K562 (cell line): Measurements from ENCODE around the gene HOATZ. TPM values are rescaled to one million over a fixed set of nuclear protein-coding genes. Genes with fewer than 3 reads are reported as not detected.

Source experiments
- ATAC-seq: fragments of 200-7000 bp; cut with Tn5 transposase; 3 replicates; pipeline ENCODE4 v1.9.1; 2020; ENCODE audit warnings: moderate library complexity
- BruUV-seq: library from RNA; stranded (reverse); fragments of 400-500 nt; replicated peaks from 2 replicates; lab custom pipeline; 2021; lab: Mats Ljungman, UMichigan
- CTCF ChIA-PET: fragments of 300-600 bp; formaldehyde crosslinking; extraction: SDS; loops from one replicate; lab custom pipeline; 2021; ENCODE audit warnings: low intra/inter-chr PET ratio; lab: Yijun Ruan, JAX
- POLR2A ChIA-PET: fragments of 300-600, 350-650 bp; sonication (Branson Sonifier 250); formaldehyde crosslinking; extraction: SDS; loops from one replicate; lab custom pipeline; 2021; ENCODE audit warnings: antibody characterized with exemption, inconsistent platforms; lab: Yijun Ruan, JAX
- DNase-seq, 4 experiments: peaks; one replicate each; pipeline versions ENCODE4 v3.0.0 to v3.0.0-alpha.2; 2011 to 2018; ENCODE audit warnings: low spot score in 3 of 4, mixed read lengths in 3 of 4; ENCODE audit errors: extremely low read depth in 1 of 4
- FAIRE-seq: peaks from 2 replicates; lab custom pipeline; 2011; peaks lifted over from hg19 to GRCh38; lab: Jason Lieb, UNC
- H2AFZ ChIP-seq: 2 replicates; pipeline ENCODE4 v1.6.0; 2011; ENCODE audit warnings: low read depth, low read length, control low read depth, inconsistent platforms
- H3K27ac ChIP-seq: fragments of 200-600 bp; 3 replicates; pipeline ENCODE4 v1.8.0; 2011; ENCODE audit warnings: low read depth, mild to moderate bottlenecking, control low read depth, inconsistent platforms, low read length, moderate library complexity, mixed read lengths; ENCODE audit errors: extremely low read depth
- H3K27me3 ChIP-seq, 2 experiments: fragments of 300-600 bp in 1 of 2; 2 replicates in 1 of 2; 3 replicates in 1 of 2; pipeline versions ENCODE4 v1.6.0 to v1.8.0; 2011; ENCODE audit warnings: inconsistent platforms in 2 of 2, low read length in 2 of 2, mild to moderate bottlenecking in 1 of 2, mixed read lengths in 1 of 2, moderate library complexity in 1 of 2; ENCODE audit not compliant: control insufficient read depth in 2 of 2, insufficient read depth in 2 of 2
- H3K36me3 ChIP-seq: fragments of 300-600 bp; 3 replicates; pipeline ENCODE4 v1.8.0; 2011; ENCODE audit warnings: mild to moderate bottlenecking, low read length, inconsistent platforms; ENCODE audit not compliant: control insufficient read depth, insufficient read depth
- H3K4me1 ChIP-seq, 2 experiments: fragments of 200-600 bp in 1 of 2; replicated peaks in 1 of 2; 2 replicates in 1 of 2; 3 replicates in 1 of 2; pipeline versions ENCODE4 v1.5.1 to v1.8.0; 2011; ENCODE audit warnings: inconsistent platforms in 2 of 2, low read length in 2 of 2, mild to moderate bottlenecking in 1 of 2, mixed read lengths in 1 of 2, moderate library complexity in 1 of 2; ENCODE audit not compliant: control insufficient read depth in 2 of 2, insufficient read depth in 2 of 2
- H3K4me2 ChIP-seq: 2 replicates; pipeline ENCODE4 v1.6.1; 2011; ENCODE audit warnings: low read length, control low read depth, inconsistent platforms, mixed read lengths; ENCODE audit not compliant: insufficient read depth
- H3K4me3 ChIP-seq: fragments of 200-600 bp; sonication (generic), shearing (Covaris generic); 2 replicates; pipeline ENCODE4 v1.5.1; 2016; ENCODE audit warnings: control low read depth, inconsistent platforms
- H3K79me2 ChIP-seq: fragments of 200-600 bp; 3 replicates; pipeline ENCODE4 v1.8.0; 2011; ENCODE audit warnings: low read length, inconsistent platforms; ENCODE audit not compliant: control insufficient read depth, insufficient read depth
- H3K9ac ChIP-seq, 2 experiments: 2 replicates each; pipeline versions ENCODE4 v1.6.0 to v1.6.1; 2011; ENCODE audit warnings: low read depth in 2 of 2, low read length in 2 of 2, control low read depth in 1 of 2, inconsistent platforms in 1 of 2, mild to moderate bottlenecking in 1 of 2, mixed read lengths in 1 of 2; ENCODE audit not compliant: insufficient read depth in 1 of 2
- H3K9me1 ChIP-seq: one replicate; pipeline ENCODE4 v1.6.0; 2011; ENCODE audit warnings: inconsistent platforms, mild to moderate bottlenecking, low read length, moderate library complexity; ENCODE audit not compliant: control insufficient read depth, insufficient read depth
- H3K9me3 ChIP-seq: replicated peaks from 2 replicates; pipeline ENCODE4 v1.5.1; 2011; ENCODE audit warnings: low read depth, low read length, inconsistent platforms; ENCODE audit not compliant: control insufficient read depth, insufficient read depth
- H4K20me1 ChIP-seq: replicated peaks from 2 replicates; pipeline ENCODE4 v1.6.1; 2011; ENCODE audit warnings: low read length, inconsistent platforms, mixed read lengths; ENCODE audit not compliant: control insufficient read depth, insufficient read depth
- CSDE1 ChIP-seq, 2 experiments: fragments of 450-650 bp; IDR thresholded peaks; 2 replicates each; pipeline ENCODE4 v1.6.1; 2016; ENCODE audit warnings: mild to moderate bottlenecking in 1 of 2
- MECOM ChIP-seq: fragments of 250-450 bp; sonication (Bioruptor Pico); IDR thresholded peaks from 2 replicates; pipeline ENCODE4 v1.8.0; 2022; ENCODE audit warnings: inconsistent platforms
- MYNN ChIP-seq, 2 experiments: sonication (generic); formaldehyde crosslinking in 1 of 2; IDR thresholded peaks; 2 replicates each; pipeline versions ENCODE4 v1.5.0 to v1.6.1; 2016 to 2020; ENCODE audit warnings: antibody characterized with exemption in 1 of 2, missing genetic modification reagents in 1 of 2
- RAD51 ChIP-seq: fragments of 450-650 bp; IDR thresholded peaks from 2 replicates; pipeline ENCODE4 v1.7.1; 2016; ENCODE audit warnings: low read depth, mild to moderate bottlenecking, borderline replicate concordance
- RBM15 ChIP-seq: fragments of 200-400 bp; formaldehyde crosslinking; IDR thresholded peaks from 2 replicates; pipeline ENCODE4 v1.6.1; 2018; ENCODE audit warnings: mild to moderate bottlenecking, low read length, moderate library complexity; ENCODE audit not compliant: insufficient read depth
- WHSC1 ChIP-seq: IDR thresholded peaks from one replicate; pipeline ENCODE4 v1.6.1; 2012; ENCODE audit warnings: low read length, control low read depth, inconsistent platforms
- ZC3H4 ChIP-seq: sonication (generic); formaldehyde crosslinking; IDR thresholded peaks from 2 replicates; pipeline ENCODE4 v1.9.0; 2021; ENCODE audit warnings: missing genetic modification reagents, borderline replicate concordance
- ZNF146 ChIP-seq: IDR thresholded peaks from one replicate; pipeline ENCODE4 v1.6.1; 2018; ENCODE audit warnings: missing compliant biosample characterization; ENCODE audit not compliant: unreplicated experiment
- ZNF224 ChIP-seq: sonication (generic); formaldehyde crosslinking; IDR thresholded peaks from 2 replicates; pipeline ENCODE4 v1.8.0; 2022; ENCODE audit warnings: mild to moderate bottlenecking, missing genetic modification reagents
- WGBS: fragments of 100-300 bp; shearing (Covaris generic); methylation state at CpG from one replicate; pipeline ENCODE4 v1.1.6; 2016; ENCODE audit warnings: low coverage, mixed read lengths; ENCODE audit not compliant: insufficient coverage; ENCODE audit errors: missing lambda C conversion rate; 5-methylcytosine and 5-hydroxymethylcytosine counted together
- in situ Hi-C: fragments of 300-500 bp; cut with MboI; formaldehyde crosslinking; loops from 4 replicates; pipeline ENCODE4 v1.15.0; 2018; ENCODE audit warnings: inconsistent platforms, mixed read lengths
- intact Hi-C: fragments of 100-400 bp; cut with micrococcal nuclease; formaldehyde crosslinking; loops from 2 replicates; pipeline ENCODE4 v1.14.2; 2022
- polyA plus RNA-seq, 8 experiments: library from polyadenylated mRNA; depleted of rRNA in 4 of 8; stranded (reverse) in 5 of 8; unstranded in 3 of 8; fragments of >200 nt; fragmentation: Nextera tagmentation in 2 of 8; fragmentation: Illumina TruSeq in 1 of 8; extraction: Ambion mirVana in 2 of 8; extraction: Trizol in 1 of 8; gene quantifications; 2 replicates each; pipeline versions ENCODE4 v1.2.1 to v1.2.3, GENCODE V29; 2011 to 2014; ENCODE audit warnings: inconsistent platforms in 1 of 8, missing spikeins in 1 of 8
- total RNA-seq, 7 experiments: library from RNA; depleted of rRNA in 6 of 7; stranded (reverse); fragments of >200 nt in 6 of 7; fragmentation: Illumina TruSeq in 2 of 7; extraction: Trizol in 2 of 7; gene quantifications; 2 replicates each; pipeline versions ENCODE4 v1.2.1 to v1.2.3, GENCODE V29; 2011 to 2021; ENCODE audit warnings: low replicate concordance in 1 of 7
- TF ChIP-seq, protein P1 (sequence below), 2 experiments: fragments of 450-650 bp; conservative IDR thresholded peaks; 2 replicates each; pipeline ENCODE4 v1.6.1; 2017; ENCODE audit warnings: mild to moderate bottlenecking in 2 of 2, moderate library complexity in 2 of 2
- TF ChIP-seq, protein P2 (sequence below): sonication (generic); formaldehyde crosslinking; IDR thresholded peaks from 2 replicates; pipeline ENCODE4 v1.8.1; 2023; ENCODE audit warnings: mild to moderate bottlenecking, missing genetic modification reagents, moderate library complexity
- TF ChIP-seq, protein P3 (sequence below), 2 experiments: fragments of 250-450 bp in 1 of 2; fragments of 450-650 bp in 1 of 2; sonication (Bioruptor Pico) in 1 of 2; IDR thresholded peaks; 2 replicates each; pipeline versions ENCODE4 v1.6.1 to v1.8.0; 2016 to 2021; ENCODE audit warnings: mild to moderate bottlenecking in 2 of 2, moderate library complexity in 2 of 2, missing compliant biosample characterization in 1 of 2, missing genetic modification characterization in 1 of 2
- TF ChIP-seq, protein P4 (sequence below): fragments of 250-450 bp; sonication (Bioruptor Pico); IDR thresholded peaks from 2 replicates; pipeline ENCODE4 v1.8.0; 2021; ENCODE audit warnings: moderate library complexity, mild to moderate bottlenecking, inconsistent platforms

The HOATZ gene
- total and polyA plus RNA-seq, 9 of the 15 experiments (the other 6 are each of a cell fraction or from before 2014, with no cell fraction given): not detected

DNA sequence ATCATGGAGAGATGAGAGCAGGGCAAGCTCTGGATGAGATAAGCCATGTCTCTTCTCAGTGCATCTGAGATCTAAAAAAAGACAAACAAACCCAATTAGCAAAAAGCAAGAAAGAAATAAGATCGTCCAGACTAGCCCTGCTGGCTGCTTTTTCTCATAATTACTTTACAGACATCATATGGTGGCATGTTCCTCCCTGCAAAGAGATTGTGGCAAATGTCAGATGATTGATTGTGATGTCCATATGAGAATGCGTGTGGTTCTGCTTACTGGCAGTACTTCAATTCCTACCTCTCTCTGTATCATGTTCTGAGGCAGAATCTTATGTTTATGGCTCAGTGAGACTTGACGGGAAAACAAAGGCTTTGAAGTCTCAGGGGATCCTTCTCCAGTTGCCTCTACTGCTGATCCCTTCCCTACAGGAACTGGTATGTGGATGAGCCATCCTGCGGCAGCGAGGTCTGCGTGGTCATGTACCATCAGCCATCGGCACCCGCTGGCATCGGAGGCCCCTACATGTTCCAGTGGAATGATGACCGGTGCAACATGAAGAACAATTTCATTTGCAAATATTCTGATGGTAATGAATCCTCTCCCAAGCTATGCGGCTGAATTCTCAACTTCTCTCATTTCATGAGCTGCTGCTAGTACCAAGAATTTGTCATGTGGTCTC is 34.8 kb downstream of the HOATZ start (continued):
- TF ChIP-seq CSDE1 (IDR thresholded peaks at IDR 0.05): no peak
- TF ChIP-seq RBM15: no peak
- TF ChIP-seq ZNF146 (CRISPR knock-in tag): no peak
- no peak for TF ChIP-seq ZC3H4
- TF ChIP-seq, all 486 proteins: peak for 0

DNA sequence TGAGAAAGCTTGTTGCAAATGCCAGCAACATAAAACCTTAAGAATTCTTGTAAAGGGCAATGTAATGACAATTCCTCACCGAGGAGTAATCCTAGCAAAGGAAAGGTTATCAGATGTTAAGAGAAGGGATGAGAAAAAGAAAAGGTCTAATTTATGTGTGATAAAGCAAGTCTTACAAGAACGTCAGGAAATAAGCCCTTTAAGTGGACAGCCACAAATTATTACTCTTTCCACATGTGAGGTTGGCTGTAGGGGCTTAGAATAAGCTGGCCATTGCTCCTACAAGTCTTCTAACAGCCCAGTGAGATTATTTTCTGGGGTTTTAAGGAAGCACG is 35.3 kb downstream of the HOATZ start:
- ChIA-PET POLR2A (no interaction called here), CTCF (no interaction called here)
- no peak overlapping the region for H2AFZ ChIP-seq
- no peak overlapping the region for H3K4me2 ChIP-seq
- H3K27ac ChIP-seq: no peak overlapping the region
- H3K9ac ChIP-seq: no peak overlapping the region
- FAIRE-seq (no peak), ATAC-seq (no peak), DNase-seq (no peak)
- no peaks in the 10 kb centered on the region for H3K9me3 ChIP-seq
- H3K79me2 ChIP-seq: no peaks in the 10 kb centered on the region
- H3K9me1 ChIP-seq: no peaks in the 10 kb centered on the region
- H3K4me1 ChIP-seq: no peaks in the 10 kb centered on the region
- H3K27me3 ChIP-seq: peaks cover 9 to 17% of the 10 kb centered on the region in 2 experiments; a peak in 4 of 5 replicates
- H3K36me3 ChIP-seq: no peaks in the 10 kb centered on the region
- intact Hi-C loops: no loop called here
- in situ Hi-C loops: no loop called here
- WGBS: 0% methylated on average over 3 of the region's 3 CpGs
- TF ChIP-seq WHSC1: no peak
- TF ChIP-seq, protein P1, sequence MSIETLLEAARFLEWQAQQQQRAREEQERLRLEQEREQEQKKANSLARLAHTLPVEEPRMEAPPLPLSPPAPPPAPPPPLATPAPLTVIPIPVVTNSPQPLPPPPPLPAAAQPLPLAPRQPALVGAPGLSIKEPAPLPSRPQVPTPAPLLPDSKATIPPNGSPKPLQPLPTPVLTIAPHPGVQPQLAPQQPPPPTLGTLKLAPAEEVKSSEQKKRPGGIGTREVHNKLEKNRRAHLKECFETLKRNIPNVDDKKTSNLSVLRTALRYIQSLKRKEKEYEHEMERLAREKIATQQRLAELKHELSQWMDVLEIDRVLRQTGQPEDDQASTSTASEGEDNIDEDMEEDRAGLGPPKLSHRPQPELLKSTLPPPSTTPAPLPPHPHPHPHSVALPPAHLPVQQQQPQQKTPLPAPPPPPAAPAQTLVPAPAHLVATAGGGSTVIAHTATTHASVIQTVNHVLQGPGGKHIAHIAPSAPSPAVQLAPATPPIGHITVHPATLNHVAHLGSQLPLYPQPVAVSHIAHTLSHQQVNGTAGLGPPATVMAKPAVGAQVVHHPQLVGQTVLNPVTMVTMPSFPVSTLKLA (conservative IDR thresholded peaks at IDR 0.05): no peak
- no peak for TF ChIP-seq MECOM (CRISPR knock-in tag)
- no peak for TF ChIP-seq MYNN (IDR thresholded peaks at IDR 0.05)
- no peak for TF ChIP-seq MYNN (CRISPR knock-in tag; IDR thresholded peaks at IDR 0.05)
- TF ChIP-seq, protein P2, sequence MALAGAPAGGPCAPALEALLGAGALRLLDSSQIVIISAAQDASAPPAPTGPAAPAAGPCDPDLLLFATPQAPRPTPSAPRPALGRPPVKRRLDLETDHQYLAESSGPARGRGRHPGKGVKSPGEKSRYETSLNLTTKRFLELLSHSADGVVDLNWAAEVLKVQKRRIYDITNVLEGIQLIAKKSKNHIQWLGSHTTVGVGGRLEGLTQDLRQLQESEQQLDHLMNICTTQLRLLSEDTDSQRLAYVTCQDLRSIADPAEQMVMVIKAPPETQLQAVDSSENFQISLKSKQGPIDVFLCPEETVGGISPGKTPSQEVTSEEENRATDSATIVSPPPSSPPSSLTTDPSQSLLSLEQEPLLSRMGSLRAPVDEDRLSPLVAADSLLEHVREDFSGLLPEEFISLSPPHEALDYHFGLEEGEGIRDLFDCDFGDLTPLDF (CRISPR knock-in tag): no peak
- no peak for TF ChIP-seq RAD51
- TF ChIP-seq, protein P3, sequence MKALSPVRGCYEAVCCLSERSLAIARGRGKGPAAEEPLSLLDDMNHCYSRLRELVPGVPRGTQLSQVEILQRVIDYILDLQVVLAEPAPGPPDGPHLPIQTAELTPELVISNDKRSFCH (CRISPR knock-in tag; IDR thresholded peaks at IDR 0.05): no peak
- TF ChIP-seq, protein P3 (tag; IDR thresholded peaks at IDR 0.05): no peak
- TF ChIP-seq ZNF224 (CRISPR knock-in tag): no peak
- TF ChIP-seq, protein P4, sequence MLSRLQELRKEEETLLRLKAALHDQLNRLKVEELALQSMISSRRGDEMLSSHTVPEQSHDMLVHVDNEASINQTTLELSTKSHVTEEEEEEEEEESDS (CRISPR knock-in tag): no peak
- BruUV-seq: no TSS peak
- H3K4me3 ChIP-seq: no peak overlapping the region
- no peaks in the 10 kb centered on the region for H4K20me1 ChIP-seq
